ENCODE measurements around the gene OR52I2.

OR52I2 gene

GRCh38 chr11:4565371-4565770 is 16.2 kb upstream of the OR52I2 start:
- Histone ChIP-seq H3K27me3 (no peaks in the 10 kb centered on the region), H4K20me1 (no peaks in the 10 kb centered on the region), H3K4me1 (no peaks in the 10 kb centered on the region), H3K4me2 (no peak overlapping the region), H3K36me3 (no peaks in the 10 kb centered on the region), H3K27ac (no peak overlapping the region), H3K4me3 (no peak overlapping the region), H3K9me3 (peaks cover 20% of the 10 kb centered on the region), H3K9ac (no peak overlapping the region)
- TF ChIP-seq Cebpa-rat (IDR thresholded peaks at IDR 0.05) = no peak

GRCh38 chr11:4569075-4569474 is 12.5 kb upstream of the OR52I2 start:
- Histone ChIP-seq H3K4me3 (no peak overlapping the region), H3K9me3 (peaks cover 17% of the 10 kb centered on the region), H3K9ac (no peak overlapping the region), H3K27me3 (no peaks in the 10 kb centered on the region), H4K20me1 (no peaks in the 10 kb centered on the region), H3K4me1 (no peaks in the 10 kb centered on the region), H3K27ac (no peak overlapping the region), H3K4me2 (no peak overlapping the region), H3K36me3 (no peaks in the 10 kb centered on the region)
- no peak for TF ChIP-seq Cebpa-rat (IDR thresholded peaks at IDR 0.05)

- no peak overlapping the region for H3K4me3 ChIP-seq
- H3K9ac ChIP-seq = no peak overlapping the region
- H3K9me3 ChIP-seq = no peaks in the 10 kb centered on the region
- H3K4me2 ChIP-seq = no peak overlapping the region
- H3K4me1 ChIP-seq = peaks cover 11% of the 10 kb centered on the region
- H4K20me1 ChIP-seq = no peaks in the 10 kb centered on the region
- H3K27me3 ChIP-seq = no peaks in the 10 kb centered on the region
- no peak for TF ChIP-seq Cebpa-rat (IDR thresholded peaks at IDR 0.05)
- no peak overlapping the region for H3K27ac ChIP-seq
- no peaks in the 10 kb centered on the region for H3K36me3 ChIP-seq
These were observed 4.7 kb upstream of the OR52I2 start for GRCh38 chr11:4576880-4577279.

GRCh38 chr11:4577761-4578160 is 3.8 kb upstream of the OR52I2 start:
- Histone ChIP-seq H3K4me3 (no peak overlapping the region), H3K27ac (no peak overlapping the region), H3K36me3 (no peaks in the 10 kb centered on the region), H3K4me1 (peaks cover 11% of the 10 kb centered on the region), H3K9me3 (no peaks in the 10 kb centered on the region), H3K4me2 (no peak overlapping the region), H3K9ac (no peak overlapping the region), H3K27me3 (no peaks in the 10 kb centered on the region), H4K20me1 (no peaks in the 10 kb centered on the region)
- no peak for TF ChIP-seq Cebpa-rat (IDR thresholded peaks at IDR 0.05)

- no peak for TF ChIP-seq Cebpa-rat (IDR thresholded peaks at IDR 0.05)
- Histone ChIP-seq H3K27ac (no peak overlapping the region), H3K4me1 (peaks cover 11% of the 10 kb centered on the region), H3K4me2 (no peak overlapping the region), H3K9ac (no peak overlapping the region), H4K20me1 (no peaks in the 10 kb centered on the region), H3K36me3 (no peaks in the 10 kb centered on the region), H3K9me3 (no peaks in the 10 kb centered on the region), H3K27me3 (no peaks in the 10 kb centered on the region), H3K4me3 (no peak overlapping the region)
These were observed 2.9 kb upstream of the OR52I2 start for GRCh38 chr11:4578624-4579023.

DNA sequence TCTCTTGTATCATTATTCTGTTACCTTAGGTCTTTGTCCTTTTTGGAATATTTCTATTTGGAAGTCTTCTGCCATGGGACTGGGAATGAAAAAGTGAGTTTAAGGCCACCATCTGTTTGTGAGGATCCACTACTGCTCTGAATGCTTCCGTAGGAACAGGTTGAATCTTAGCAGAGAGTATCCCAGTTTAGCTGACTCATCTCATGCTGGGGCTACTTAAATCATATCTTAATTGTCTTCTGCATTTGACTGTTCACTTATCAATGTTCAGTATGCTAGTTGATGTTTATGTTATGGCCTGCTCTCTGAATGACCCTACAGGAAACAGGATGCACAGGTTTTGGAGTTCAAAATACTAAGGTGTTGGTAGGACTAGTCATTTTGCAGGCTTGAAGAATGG is 1.4 kb upstream of the OR52I2 start:
- no peak overlapping the region for H3K4me2 ChIP-seq
- H3K27ac ChIP-seq = no peak overlapping the region
- no peak for TF ChIP-seq Cebpa-rat (IDR thresholded peaks at IDR 0.05)
- H4K20me1 ChIP-seq = no peaks in the 10 kb centered on the region
- no peaks in the 10 kb centered on the region for H3K27me3 ChIP-seq
- no peaks in the 10 kb centered on the region for H3K9me3 ChIP-seq
- H3K9ac ChIP-seq = no peak overlapping the region
- H3K36me3 ChIP-seq = no peaks in the 10 kb centered on the region
- H3K4me1 ChIP-seq = peaks cover 11% of the 10 kb centered on the region
- no peak overlapping the region for H3K4me3 ChIP-seq

GRCh38 chr11:4589017-4589416 is 7.5 kb downstream of the OR52I2 start:
- Histone ChIP-seq H3K36me3 (no peaks in the 10 kb centered on the region), H3K4me1 (no peaks in the 10 kb centered on the region), H3K27me3 (no peaks in the 10 kb centered on the region), H3K4me2 (no peak overlapping the region), H3K27ac (no peak overlapping the region), H4K20me1 (no peaks in the 10 kb centered on the region), H3K4me3 (no peak overlapping the region), H3K9me3 (no peaks in the 10 kb centered on the region), H3K9ac (no peak overlapping the region)
- TF ChIP-seq Cebpa-rat (IDR thresholded peaks at IDR 0.05) = no peak

DNA sequence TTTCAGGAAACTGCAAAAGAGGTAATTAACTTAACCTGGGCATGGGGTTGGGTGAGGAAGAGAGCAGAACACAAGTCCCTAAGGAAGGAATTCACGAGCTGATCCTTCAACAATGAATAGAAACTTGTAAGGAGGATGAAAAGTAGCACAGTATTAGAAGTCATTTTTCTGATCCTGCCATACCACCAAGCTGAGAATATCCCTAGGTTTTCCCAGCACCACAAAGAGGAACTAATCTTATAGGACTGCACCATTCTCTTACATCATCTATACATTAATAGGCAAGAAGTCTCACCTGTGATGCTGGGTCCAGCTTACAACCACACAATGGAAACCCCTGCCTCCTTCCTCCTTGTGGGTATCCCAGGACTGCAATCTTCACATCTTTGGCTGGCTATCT is 12.2 kb downstream of the OR52I2 start, which contains the start of gene OR52I1:
TSS of gene OR52I1 (plus strand) at position 301 of the 400 bp plus-strand sequence. CDS start at position 301, 0 bp downstream.
- Histone ChIP-seq H3K4me3 (no peak within 1 kb of the TSS), H3K27ac (no peak within 1 kb of the TSS), H3K9ac (no peak within 1 kb of the TSS), H3K4me2 (no peak within 1 kb of the TSS), H3K36me3 (peaks cover 16% of the 10 kb centered on the region), H3K4me1 (no peaks in the 10 kb centered on the region), H3K9me3 (no peaks in the 10 kb centered on the region), H4K20me1 (no peaks in the 10 kb centered on the region), H3K27me3 (no peaks in the 10 kb centered on the region)
- no peak for TF ChIP-seq Cebpa-rat (IDR thresholded peaks at IDR 0.05)

DNA sequence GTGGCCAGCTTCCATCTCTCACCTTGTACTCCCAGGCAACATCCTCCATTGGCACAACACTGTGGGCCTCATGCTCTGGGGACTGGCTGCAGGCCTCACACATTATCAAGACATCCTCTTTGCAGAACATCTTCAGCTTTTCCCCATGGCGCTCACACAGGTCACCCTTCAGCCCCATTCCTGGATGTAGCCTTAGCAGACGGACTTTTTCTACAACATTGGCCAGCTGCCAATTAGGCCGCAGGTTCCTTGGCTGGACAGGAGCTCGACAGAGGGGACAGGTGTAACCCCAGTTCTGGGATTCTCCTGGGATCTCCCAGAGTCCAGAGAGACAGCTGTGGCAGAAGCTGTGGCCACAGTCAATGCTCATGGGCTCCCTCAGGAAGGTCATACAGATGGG is 23.5 kb downstream of the OR52I2 start:
- H3K4me1 ChIP-seq = peaks cover 12% of the 10 kb centered on the region
- H3K4me2 ChIP-seq = no peak overlapping the region
- H4K20me1 ChIP-seq = no peaks in the 10 kb centered on the region
- no peak overlapping the region for H3K27ac ChIP-seq
- no peak for TF ChIP-seq Cebpa-rat (IDR thresholded peaks at IDR 0.05)
- no peak overlapping the region for H3K9ac ChIP-seq
- H3K4me3 ChIP-seq = no peak overlapping the region
- no peaks in the 10 kb centered on the region for H3K27me3 ChIP-seq
- H3K9me3 ChIP-seq = no peaks in the 10 kb centered on the region
- H3K36me3 ChIP-seq = peaks cover 53% of the 10 kb centered on the region

GRCh38 chr11:4606231-4607015 is 24.9 kb downstream of the OR52I2 start:
- no peaks in the 10 kb centered on the region for H3K27me3 ChIP-seq
- H3K27ac ChIP-seq = no peak overlapping the region
- no peak for TF ChIP-seq Cebpa-rat (IDR thresholded peaks at IDR 0.05)
- peaks cover 39% of the 10 kb centered on the region for H3K36me3 ChIP-seq
- no peak overlapping the region for H3K4me3 ChIP-seq
- H3K9me3 ChIP-seq = no peaks in the 10 kb centered on the region
- peak overlapping the region; percentile 85 for H3K4me2 ChIP-seq
- H3K4me1 ChIP-seq = peaks cover 18% of the 10 kb centered on the region
- H3K9ac ChIP-seq = no peak overlapping the region
- H4K20me1 ChIP-seq = no peaks in the 10 kb centered on the region
